Mesothelial cell of epicardium (in vitro differentiated cells): ENCODE results near the gene ZNF516. TPM values are rescaled to one million over a fixed set of nuclear protein-coding genes. Genes with fewer than 3 reads are reported as not detected.

ENCODE experiments used
- DNase-seq, 2 experiments: peaks; one replicate each; pipeline ENCODE4 v3.0.0; 2021; ENCODE audit warnings: low spot score in 2 of 2; ENCODE audit not compliant: unreplicated experiment in 2 of 2
- H3K27ac Mint-ChIP-seq: 2 replicates; pipeline ENCODE4 v1.8.0; 2021; ENCODE audit warnings: mixed read lengths
- H3K27me3 Mint-ChIP-seq: 2 replicates; pipeline ENCODE4 v1.8.0; 2021; ENCODE audit warnings: low read depth, mixed read lengths
- H3K36me3 Mint-ChIP-seq: 2 replicates; pipeline ENCODE4 v1.8.0; 2021; ENCODE audit warnings: mixed read lengths
- H3K4me1 Mint-ChIP-seq: 2 replicates; pipeline ENCODE4 v1.8.0; 2021; ENCODE audit warnings: mixed read lengths
- H3K4me3 Mint-ChIP-seq: 2 replicates; pipeline ENCODE4 v1.8.0; 2021; ENCODE audit warnings: mild to moderate bottlenecking, moderate library complexity, mixed read lengths
- H3K9me3 Mint-ChIP-seq: 2 replicates; pipeline ENCODE4 v1.8.0; 2021; ENCODE audit warnings: mixed read lengths
- CTCF ChIP-seq: fragments of 200-600 bp; sonication (generic); IDR thresholded peaks from one replicate; pipeline ENCODE4 v1.5.0; 2021; ENCODE audit warnings: antibody characterized with exemption; ENCODE audit not compliant: unreplicated experiment
- total RNA-seq: library from RNA; stranded (reverse); gene quantifications from 3 replicates; pipeline ENCODE4 v1.2.1, GENCODE V29; 2021

ZNF516 gene
- total RNA-seq, 1 donor from 2014 or later: 92.1 TPM

DNA sequence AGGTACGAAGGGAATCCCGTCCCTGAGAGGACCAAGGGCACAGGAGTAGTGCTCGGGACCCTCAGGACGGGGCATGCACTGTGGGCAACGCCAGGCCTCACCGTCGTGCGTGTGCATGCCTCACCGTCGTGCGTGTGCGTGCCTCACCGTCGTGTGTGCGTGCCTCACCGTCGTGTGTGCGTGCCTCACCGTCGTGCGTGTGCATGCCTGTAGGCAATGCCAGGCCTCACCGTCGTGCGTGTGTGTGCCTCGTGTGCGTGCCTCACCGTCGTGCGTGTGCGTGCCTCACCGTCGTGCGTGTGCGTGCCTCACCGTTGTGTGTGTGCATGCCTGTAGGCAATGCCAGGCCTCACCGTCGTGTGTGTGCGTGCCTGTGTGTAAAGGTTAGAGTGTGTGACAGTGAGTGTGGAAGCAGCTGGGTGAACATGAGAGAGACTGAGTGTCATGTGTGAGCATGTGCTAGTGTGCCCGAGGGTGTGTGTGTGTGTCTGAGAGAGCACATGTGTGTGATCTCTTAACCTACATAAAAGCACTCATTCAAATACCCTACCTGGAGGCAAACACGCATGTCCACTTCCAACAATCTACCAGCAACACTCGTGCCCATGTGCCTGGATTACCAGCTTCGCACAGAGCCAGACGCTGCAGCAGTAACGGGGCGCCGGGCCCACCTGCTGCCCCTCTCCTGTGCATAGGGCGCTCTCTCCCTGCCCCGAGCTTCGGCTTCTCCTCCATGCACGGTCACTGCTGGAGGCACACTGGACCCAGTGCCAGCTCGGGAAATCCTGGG, 36.3 kb downstream of the ZNF516 start:
- Mint-ChIP-seq H3K27me3 (no peaks in the 10 kb centered on the region), H3K27ac (no peak overlapping the region), H3K9me3 (no peaks in the 10 kb centered on the region), H3K36me3 (peaks cover 16% of the 10 kb centered on the region), H3K4me3 (no peak overlapping the region), H3K4me1 (peaks cover 51% of the 10 kb centered on the region)
- DNase-seq: no peak
- no peak for TF ChIP-seq CTCF

DNA sequence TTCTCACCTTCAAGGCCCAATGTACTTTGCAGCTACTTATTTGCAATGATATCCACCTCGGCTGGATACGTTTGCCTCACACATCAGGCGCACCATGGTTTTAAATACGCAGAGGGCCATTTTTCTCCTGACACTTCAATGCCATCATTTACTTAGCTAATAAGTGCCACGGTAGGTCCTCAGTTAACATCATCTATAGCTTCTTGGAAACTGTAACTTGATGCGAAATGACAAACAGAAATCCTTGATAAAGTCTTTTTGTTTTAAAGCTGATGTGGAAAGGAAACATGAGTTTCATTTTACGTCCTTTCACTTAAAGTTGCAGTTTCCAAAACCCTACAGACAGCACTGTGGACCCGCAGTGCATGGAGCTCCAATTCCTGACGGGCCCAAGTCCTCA, 37.1 kb downstream of the ZNF516 start:
- Mint-ChIP-seq H3K27me3 (no peaks in the 10 kb centered on the region), H3K36me3 (peaks cover 16% of the 10 kb centered on the region), H3K4me1 (peaks cover 56% of the 10 kb centered on the region), H3K4me3 (no peak overlapping the region), H3K27ac (no peak overlapping the region), H3K9me3 (no peaks in the 10 kb centered on the region)
- no peak for DNase-seq
- no peak for TF ChIP-seq CTCF

GRCh38 chr18:76457475-76457874, 37.6 kb downstream of the ZNF516 start:
- Mint-ChIP-seq H3K4me1 (peaks cover 61% of the 10 kb centered on the region), H3K4me3 (no peak overlapping the region), H3K27me3 (no peaks in the 10 kb centered on the region), H3K36me3 (peaks cover 15% of the 10 kb centered on the region), H3K9me3 (no peaks in the 10 kb centered on the region), H3K27ac (peak overlapping the region; percentile 58)
- peak in 1 of 2 experiments; percentile 13 for DNase-seq
- no peak for TF ChIP-seq CTCF

DNA sequence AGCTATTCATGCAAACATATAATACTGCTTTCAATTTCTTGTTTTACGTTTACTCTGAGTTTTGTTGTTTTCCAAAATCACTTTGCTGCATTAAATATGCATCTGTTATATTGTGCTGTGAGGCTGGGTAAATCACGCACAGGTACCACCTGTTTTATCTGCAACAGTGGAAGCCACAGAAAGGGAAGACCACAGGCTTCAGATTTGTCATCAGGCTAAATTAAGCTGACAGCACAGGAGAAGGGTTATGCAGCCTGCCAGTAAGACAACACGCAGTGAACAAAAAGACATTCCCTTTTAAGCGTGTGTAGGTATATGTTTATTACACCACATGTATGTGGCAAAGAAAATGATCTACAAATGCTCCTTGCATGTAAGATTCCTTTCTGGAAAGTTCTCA, 38.2 kb downstream of the ZNF516 start:
- no peak for TF ChIP-seq CTCF
- peak overlapping the region; percentile 58 for H3K27ac Mint-ChIP-seq
- H3K4me3 Mint-ChIP-seq: no peak overlapping the region
- H3K36me3 Mint-ChIP-seq: peaks cover 9% of the 10 kb centered on the region
- no peaks in the 10 kb centered on the region for H3K27me3 Mint-ChIP-seq
- H3K9me3 Mint-ChIP-seq: no peaks in the 10 kb centered on the region
- DNase-seq: no peak
- H3K4me1 Mint-ChIP-seq: peaks cover 67% of the 10 kb centered on the region

DNA sequence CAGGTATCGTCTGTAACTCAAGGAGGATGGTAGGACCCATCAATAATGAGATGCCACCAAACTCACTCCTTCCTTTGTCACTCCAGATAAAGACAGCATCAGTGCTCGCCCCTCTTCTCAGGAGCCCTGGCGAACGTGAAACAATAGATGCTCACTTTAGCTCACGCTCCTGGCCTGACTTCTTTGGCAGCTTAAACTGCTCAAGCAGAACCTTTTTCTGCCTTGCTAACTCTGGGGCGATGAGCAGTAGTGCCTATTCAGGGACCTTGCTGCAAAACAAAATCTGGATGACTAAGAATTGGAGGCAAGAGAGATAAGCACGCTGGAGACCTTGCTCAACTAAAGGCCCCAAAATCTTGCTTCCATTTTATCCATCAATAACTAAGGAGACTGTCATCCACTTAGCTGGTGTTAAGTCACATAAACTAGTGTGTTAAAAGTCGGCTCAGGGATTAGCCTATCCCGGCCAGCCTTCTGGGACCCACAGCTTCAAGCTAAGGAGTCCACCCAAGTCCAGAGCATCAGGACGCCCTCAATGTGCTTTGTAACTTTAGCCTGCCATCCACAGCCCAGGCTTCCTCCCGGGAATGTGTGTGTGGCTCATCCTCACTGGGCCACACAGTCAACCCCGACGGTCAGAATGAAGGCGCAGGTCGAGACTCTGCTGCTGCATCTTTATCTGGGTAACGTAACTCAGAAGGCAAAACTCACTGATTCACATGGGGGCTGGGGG, 38.9 kb downstream of the ZNF516 start:
- Mint-ChIP-seq H3K27ac (peak overlapping the region; percentile 22), H3K4me3 (no peak overlapping the region), H3K9me3 (no peaks in the 10 kb centered on the region), H3K36me3 (peaks cover 4% of the 10 kb centered on the region), H3K4me1 (peaks cover 74% of the 10 kb centered on the region), H3K27me3 (no peaks in the 10 kb centered on the region)
- DNase-seq: peak in 1 of 2 experiments; percentile 20
- no peak for TF ChIP-seq CTCF
